IPS DF 4.7 (cell line): ENCODE results near the gene NMUR2.

Experiments used
- DNase-seq: peaks from one replicate; pipeline ENCODE4 v3.0.0-alpha.2; 2013; ENCODE audit warnings: low spot score; ENCODE audit errors: extremely low read depth

NMUR2 gene, protein sequence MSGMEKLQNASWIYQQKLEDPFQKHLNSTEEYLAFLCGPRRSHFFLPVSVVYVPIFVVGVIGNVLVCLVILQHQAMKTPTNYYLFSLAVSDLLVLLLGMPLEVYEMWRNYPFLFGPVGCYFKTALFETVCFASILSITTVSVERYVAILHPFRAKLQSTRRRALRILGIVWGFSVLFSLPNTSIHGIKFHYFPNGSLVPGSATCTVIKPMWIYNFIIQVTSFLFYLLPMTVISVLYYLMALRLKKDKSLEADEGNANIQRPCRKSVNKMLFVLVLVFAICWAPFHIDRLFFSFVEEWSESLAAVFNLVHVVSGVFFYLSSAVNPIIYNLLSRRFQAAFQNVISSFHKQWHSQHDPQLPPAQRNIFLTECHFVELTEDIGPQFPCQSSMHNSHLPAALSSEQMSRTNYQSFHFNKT

DNA sequence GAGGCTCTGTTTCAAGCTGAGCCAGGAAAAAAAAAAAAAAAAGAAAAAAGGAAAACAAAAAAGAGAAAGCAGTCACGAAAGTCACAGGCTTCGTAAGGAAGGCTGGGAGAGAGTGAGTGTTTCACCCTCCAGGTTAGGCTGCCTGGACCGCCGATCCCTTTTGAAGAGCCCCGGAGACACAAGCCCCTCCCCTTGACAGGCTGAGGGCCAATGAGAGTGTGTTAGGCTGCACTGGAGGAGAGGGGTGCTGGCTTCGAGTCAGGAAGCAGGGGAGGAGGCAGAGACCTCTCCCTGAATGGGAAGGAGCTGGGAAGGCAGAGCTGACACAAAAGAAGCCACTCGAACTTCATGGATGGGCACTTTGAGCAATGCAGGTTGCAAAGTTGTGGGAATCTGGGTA lies at the start of gene NMUR2:
NMUR2 (minus strand) TSS at position 135 of the 400 bp plus-strand sequence. CDS start 166 bp downstream, outside the sequence.
- DNase-seq = peak; percentile 11

DNA sequence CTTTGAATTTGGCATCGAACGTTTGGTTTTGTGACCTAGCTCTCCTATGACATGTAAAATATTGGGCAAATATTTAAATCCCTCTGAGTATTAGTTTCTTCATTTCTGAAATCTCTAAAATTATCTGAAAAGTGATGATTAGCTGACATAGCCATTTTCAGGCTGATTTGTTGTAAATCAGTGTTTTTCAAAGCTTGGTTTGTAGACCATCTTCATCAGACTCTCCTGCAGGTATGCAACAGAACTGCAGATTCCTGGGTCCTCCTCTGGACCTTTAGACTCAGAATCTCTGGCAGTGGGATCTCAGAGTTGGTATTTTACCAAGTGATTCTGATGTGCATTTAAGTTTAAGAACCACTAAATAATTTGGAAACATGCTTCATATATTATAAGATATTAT lies 38.9 kb upstream of the NMUR2 start:
- DNase-seq = no peak

DNA sequence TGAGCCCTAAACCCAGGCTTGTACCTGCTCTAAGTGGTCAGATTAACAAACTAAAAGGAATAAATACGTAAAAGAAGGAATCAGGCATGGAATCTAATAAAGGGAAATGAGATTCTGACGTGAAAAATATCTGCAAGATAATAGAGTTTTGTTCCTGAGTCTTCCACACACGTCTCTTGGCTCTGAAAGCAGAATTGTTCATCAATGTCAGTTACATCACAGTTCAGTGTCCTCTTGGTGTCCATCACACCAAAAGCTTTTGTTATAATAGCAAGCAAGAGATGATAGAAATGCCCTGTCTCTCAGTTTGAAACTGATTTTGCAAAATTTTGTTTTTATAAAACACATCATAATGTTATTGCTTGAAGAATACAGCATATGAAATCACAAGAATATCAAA lies 34.7 kb upstream of the NMUR2 start:
- DNase-seq = no peak

DNA sequence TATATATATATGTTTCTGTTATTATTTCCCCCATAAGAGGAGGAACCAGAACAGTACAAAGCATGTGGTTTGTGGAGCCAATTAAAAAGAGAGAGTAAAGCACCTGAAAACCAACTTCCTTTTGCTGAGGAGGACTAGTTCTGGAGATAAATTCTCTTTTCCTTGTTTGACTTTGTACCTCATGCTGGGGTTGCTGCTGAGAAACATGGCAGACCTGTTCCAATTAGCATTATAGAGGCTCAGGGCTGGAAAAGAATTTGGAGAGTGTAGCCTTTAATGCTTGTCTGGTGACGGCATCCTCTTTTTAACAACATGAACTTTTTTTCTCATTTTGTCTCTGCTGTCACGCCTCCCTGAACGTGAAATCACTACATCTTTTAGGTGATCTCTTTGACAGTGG lies 32.8 kb upstream of the NMUR2 start:
- peak; percentile 28 for DNase-seq

DNA sequence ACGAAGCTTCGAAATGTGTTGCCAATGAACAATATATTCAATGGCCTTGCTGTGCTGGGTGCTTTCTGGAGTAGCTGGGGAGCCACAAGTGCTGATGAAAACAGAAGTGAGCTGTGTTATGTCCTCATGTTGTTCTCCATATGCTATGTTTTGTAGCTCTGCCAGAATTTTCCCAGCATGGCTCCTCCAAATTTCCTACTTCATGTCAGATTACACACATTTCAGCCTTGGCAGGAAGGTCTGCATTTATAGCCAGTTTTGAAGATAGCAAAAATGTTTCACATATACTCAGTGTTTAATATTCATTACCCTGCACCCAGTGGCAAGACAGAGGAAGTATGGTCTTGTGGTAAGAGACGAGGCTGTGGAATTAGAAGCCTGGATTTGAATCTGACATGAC lies 22.6 kb upstream of the NMUR2 start:
- no peak for DNase-seq

DNA sequence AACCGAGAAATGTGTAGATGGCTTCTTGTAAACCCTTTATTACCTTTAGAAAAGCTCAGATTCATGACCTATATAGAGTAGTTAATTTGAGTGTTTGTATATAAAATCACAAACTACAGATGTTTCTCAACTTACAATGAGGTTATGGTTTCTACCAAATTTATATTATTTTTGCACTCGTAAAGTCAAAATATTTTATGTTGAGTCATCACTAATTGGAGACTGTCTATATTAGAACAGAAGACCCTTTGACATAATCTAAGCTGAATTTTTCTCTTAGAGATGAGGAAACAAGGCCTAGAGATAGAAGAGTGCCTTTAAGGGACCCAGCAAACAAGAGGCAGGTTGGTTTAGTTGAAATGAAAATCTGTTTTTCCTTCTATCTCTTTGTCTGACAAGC lies 20.0 kb upstream of the NMUR2 start:
- DNase-seq = no peak

DNA sequence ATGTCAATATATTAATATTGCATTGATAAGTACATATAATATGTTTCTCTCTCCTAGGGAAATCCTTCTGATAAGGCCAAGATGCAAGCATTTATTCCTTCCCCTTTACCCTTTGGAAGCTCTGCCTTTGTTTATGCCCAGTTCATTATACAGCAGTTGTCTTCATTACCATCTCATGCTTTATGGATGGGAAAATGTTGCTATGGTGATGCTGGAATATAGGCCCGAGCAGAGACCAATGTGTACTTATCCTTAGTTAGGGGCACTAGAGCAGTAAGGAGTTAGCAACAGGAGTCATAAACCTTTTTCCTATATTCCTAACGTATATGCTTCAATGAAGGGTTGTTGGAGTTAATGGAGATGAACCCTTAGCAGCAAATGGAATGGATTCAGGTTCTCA lies 19.4 kb upstream of the NMUR2 start:
- DNase-seq = no peak

DNA sequence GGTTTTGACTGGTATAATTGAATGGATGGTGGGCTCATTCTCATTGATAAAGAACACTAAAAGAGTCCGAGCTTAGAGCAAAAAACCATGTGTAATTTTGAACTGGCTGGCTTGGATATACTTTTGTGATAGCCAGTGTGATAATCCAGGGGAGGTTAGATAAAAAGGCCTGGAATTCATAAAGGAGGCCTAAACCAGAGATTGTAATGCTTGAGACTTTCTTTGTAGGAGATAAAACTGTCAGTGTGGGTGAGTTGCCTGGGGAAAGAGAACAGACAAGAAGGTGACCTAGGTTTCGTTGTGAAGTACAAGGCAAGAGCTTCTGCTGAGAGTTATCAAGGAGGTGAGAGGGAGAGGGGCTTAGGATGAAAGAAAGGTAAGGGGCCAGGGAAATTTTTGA lies 17.0 kb upstream of the NMUR2 start:
- DNase-seq = no peak

DNA sequence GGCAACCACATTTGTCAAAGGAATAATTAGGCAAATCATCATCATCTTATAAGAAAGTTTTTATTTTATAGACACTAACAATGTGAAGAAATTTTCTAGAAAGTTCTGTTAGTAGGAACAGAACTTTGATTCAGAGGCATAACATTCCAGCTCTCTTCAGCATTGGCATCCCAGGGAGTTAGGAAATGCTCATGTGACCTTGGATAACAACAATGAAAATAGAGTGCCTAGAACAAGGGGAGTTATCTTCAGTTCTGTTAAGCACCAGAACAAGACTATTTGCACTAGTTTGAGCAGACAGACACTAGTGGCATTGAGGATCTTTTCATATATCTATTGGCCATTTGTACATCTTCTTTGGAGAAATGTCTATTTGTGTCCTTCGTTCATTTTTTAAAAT lies 7.0 kb upstream of the NMUR2 start:
- DNase-seq = no peak

DNA sequence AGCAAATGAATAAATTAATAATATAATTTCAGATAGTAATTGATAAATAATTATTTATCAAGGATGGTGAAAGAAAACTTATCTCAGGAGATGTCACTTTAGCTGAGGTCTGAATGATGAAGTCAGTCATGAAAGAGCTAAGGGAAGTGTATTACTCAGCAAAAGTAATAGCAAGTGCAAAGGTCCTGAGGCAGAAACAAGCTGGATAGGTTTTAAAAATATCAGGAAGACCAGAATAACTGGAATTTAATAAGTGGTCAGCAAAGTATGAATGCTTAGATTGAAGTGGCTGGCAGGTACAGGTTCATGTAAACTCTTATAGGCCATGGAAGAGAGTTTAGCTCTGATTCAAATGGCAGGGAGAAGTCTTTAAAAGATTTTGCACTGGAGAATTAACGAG lies 1.0 kb upstream of the NMUR2 start:
- no peak for DNase-seq

DNA sequence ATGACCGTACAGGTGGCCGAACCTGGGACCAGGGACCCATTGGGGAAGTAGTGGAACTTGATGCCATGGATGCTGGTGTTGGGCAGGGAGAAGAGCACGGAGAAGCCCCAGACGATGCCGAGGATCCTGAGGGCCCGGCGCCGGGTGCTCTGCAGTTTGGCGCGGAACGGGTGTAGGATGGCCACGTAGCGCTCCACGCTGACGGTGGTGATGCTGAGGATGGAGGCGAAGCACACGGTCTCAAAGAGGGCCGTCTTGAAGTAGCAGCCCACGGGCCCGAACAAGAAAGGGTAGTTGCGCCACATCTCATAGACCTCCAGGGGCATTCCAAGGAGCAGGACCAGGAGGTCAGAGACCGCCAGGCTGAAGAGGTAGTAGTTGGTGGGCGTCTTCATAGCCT lies 585 bp downstream of the NMUR2 start:
- DNase-seq = no peak

DNA sequence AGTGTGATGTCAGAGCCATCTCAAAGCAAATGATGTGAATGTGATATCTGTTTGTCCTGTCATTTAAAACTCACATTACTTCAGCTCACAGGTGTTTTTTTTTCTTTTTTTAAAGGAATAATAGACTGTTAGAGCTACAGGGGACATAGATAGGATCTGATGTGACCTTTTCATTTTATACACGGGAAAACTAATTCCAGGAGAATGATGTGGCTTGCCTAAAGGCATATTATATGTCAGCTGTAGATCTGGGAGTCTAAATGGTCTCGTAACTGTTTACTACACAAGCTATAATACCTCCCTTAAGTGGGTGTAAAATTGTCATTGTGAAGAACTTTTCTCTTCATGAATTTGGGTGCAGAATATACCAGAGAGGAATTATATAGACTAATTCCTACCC lies 2.0 kb downstream of the NMUR2 start:
- DNase-seq = no peak

DNA sequence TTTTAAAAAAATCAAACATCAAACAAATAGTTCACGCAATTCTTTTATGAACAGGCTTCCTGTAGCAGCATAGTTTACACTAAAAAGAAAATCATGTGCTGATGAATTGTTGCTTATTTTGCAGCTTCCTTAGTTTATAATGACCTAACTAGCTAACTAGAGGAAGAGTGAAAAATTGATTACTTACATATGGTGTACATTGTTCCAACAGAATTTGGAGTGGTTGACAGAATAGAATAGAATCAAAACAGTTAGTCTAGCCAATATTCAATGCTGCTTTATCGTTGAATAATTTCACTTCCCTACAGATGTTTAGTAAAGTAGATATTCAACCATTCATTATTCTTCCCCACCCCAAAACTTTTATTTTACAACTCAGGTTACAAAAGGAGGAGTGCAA lies 4.2 kb downstream of the NMUR2 start:
- DNase-seq = no peak

DNA sequence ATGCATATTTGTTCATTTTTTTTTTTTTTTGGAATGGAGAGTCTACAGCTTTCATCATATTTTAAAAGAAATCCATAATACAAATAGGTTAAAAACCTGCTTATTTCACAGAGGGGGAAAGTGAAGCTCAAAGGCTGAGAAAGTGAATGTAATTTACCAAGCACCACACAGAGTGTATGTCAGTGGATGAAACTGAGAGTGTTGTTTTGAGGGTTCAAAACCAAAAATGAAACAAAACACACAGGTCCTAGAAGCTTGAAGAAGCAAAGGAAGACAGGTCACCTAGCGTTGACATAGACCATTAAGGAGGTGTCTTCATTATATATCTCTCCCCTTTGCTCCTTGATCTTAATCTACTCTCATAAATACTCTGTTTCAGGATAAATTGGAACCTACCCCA lies 7.5 kb downstream of the NMUR2 start:
- no peak for DNase-seq

DNA sequence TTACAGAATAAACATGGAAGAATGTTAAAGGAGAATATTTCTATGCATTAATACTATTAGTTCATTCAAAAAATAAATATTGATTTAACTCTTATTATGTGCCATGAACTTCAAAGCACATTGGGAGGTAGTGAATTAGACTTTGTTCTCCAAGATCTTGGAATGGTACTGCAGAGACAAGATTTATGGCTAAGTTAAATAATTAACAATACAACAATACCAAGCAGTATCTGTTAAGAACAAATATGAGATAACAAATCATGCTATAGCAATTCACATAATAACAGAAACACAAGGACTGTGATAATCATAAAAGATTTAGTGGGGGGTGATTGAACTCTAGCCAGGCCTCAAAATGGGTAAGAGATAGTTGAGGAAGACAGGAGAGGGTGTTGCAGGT lies 11.6 kb downstream of the NMUR2 start:
- no peak for DNase-seq

DNA sequence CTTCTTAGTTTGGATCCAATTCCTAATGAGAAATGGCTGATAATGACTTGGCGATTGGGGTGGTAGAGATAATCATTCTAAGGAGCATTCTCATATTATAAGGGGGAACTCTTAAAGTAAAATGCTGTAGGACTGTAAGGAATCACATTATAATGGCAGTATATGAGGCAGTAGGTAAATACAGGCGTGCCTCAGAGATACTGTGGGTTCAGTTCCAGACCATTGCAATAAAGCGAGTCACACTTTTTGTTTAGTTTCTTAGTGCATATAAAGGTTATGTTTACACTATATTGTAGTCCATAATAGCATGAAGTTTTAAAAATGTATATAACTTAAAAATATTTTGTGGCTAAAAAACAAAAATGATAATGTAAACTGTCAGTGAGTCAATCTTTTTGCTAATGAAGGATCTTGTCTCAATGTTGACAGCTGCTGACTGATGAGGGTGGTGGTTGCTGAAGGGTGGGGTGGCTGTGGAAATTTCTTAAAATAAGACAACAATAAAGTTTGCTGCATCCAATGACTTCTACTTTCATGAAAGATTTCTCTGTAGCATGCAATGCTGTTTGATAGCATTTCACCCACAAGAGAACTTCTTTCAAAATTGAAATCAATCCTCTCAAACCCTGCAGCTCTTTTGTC lies 15.8 kb downstream of the NMUR2 start:
- DNase-seq = no peak

DNA sequence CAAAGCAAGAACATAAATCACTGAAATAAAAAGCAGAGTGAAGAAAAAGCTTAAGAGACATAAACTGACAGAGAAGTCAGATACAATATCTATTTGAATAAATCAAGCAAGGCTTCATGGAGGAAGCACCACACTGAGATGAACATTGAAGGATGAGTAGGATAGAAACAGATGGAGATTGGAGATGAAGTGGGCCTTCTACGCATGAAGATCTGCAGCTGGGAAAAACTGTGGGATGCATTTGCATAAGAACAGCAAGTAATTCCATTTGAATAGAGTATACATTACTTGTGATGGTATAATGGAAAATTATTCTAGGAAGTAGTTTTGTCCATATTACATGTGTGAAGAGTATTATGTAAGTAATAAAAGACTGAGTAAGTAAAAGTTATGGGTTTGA lies 16.5 kb downstream of the NMUR2 start:
- no peak for DNase-seq

DNA sequence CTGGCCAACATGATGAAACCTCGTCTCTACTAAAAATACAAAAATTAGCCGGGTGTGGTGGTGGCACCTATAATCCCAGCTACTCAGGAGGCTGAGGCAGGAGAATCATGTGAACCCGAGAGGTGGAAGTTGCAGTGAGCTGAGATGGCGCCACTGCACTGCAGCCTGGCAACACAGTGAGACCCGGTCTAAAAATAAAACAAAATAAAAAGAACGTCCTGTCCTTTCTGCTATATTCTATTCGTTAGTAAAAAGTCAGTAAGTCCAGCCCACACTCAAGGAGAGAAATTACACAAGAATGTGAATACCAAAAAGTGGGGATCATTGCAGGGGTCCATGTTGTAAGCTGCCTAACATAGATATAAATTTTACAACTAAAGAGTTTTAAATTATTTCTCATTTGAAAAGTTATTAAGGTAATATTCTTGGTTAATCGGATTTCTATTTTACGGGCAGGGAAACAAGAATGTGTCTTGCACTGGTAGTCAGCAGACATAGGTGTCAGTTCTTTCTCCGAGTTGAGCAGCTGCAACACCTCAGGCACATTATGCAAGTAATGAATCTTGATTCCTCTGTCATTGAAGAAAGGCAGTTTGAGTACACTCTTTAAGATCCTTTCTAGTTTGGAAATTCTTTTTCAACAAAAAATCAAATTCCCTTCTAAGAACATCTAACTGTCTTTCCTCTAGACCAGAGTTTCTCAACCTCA lies 24.5 kb downstream of the NMUR2 start:
- no peak for DNase-seq

DNA sequence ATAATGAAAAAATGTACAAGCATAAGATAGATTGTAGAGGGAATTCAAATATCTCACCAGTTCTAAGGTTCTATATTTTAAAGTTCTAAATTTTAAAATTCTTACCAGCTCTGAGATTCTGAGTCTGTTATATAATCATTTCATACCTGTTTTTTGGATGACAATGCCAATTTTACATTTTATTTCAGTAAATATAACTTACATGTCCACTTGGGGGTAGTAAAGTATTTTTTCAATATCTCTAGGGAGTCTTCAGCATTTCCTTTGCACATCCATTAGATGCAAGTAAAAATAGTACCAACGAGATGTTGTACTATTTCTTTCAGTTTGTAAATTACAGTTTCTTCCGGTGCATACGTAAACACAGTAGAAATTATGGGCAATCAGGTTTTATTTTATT lies 25.7 kb downstream of the NMUR2 start:
- DNase-seq = no peak

DNA sequence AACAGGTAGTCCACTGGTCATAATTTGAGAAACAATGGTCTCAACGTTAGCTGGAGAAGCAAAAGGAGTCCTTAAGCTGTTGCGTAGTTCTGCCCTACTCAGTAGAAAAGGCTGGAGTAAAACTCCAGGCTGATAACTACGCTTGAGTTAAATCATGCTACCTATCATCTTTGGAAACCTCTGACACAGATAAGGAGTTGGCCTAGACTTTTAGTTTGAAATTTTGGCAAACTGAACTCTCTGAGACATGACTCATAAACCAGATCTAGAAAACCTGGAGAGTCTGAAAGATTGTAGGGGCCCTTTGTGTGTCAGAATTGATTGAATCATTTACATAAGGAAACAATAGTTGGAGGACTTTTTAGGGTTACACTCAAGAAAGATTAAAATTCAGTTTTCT lies 26.3 kb downstream of the NMUR2 start:
- DNase-seq = no peak

DNA sequence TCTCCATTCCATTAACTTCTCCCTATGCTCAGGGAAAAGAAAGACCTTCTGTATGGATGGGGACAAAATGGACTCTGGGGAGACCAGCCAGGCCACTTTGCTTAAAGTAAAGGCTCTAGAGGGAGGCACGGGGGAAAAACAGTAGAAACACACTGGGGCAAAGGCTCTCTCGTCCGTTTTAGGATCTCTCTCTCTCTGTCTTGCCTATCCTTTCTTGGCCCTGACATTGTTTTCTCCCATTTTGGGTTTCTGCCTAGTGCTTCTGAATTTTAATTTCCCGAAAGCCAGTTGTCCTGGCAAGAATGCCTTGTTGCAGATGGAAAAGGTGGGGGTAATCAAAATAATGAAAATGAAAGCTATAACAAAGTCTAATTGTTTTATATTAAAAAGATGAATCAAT lies 28.2 kb downstream of the NMUR2 start:
- DNase-seq = no peak

DNA sequence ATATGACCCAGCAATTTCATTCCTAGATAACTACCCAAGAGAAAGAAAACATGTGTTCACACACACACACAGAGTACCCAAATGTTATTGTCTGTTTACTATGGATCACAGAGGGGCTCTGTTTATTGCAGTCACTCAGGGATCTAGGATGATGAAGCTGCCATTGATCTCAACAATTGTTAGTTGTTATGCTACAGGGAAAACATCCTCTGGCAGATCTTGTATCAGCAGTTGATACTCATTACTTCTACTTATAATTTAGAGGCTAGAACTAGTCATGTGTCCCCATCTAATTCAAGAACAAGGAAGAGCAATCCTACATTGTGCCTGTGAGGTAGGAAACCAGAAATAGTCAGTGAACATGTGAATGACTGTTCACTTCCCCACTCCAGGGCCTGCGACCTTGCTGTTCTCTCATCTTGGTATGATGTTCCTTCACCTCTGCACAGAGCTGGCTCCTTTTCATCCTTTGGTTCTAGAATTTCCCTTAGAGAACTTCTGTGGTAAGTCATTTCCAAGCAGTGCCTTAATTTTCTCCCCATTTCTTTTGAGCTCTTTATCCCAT lies 30.3 kb downstream of the NMUR2 start:
- no peak for DNase-seq
